ENCODE results near the gene SSTR5.

The SSTR5 gene

GRCh38 chr16:1093284-1094123 is 21.0 kb downstream of the SSTR5 start:
- DNase-seq = no peak

GRCh38 chr16:1094124-1094479 is 21.6 kb downstream of the SSTR5 start:
- no peak for DNase-seq

GRCh38 chr16:1094601-1095449 is 22.3 kb downstream of the SSTR5 start:
- DNase-seq = no peak

- DNase-seq = no peak
Measured at GRCh38 chr16:1095450-1096168, 23.1 kb downstream of the SSTR5 start.

- DNase-seq = no peak
Measured at GRCh38 chr16:1096169-1097082, 23.9 kb downstream of the SSTR5 start, which contains the start of gene C1QTNF8. TSS of gene C1QTNF8 (minus strand) at chr16:1096244. CDS start at chr16:1094922, 1,322 bp downstream.

GRCh38 chr16:1097156-1097555 is 24.6 kb downstream of the SSTR5 start:
- DNase-seq = no peak

GRCh38 chr16:1097800-1098199 is 25.3 kb downstream of the SSTR5 start:
- no peak for DNase-seq

GRCh38 chr16:1098266-1098991 is 25.9 kb downstream of the SSTR5 start:
- no peak for DNase-seq

- no peak for DNase-seq
Measured at GRCh38 chr16:1099189-1100083, 26.9 kb downstream of the SSTR5 start.

GRCh38 chr16:1100084-1100800 is 27.7 kb downstream of the SSTR5 start:
- DNase-seq = no peak

GRCh38 chr16:1101133-1101532 is 28.6 kb downstream of the SSTR5 start:
- DNase-seq = no peak

- no peak for DNase-seq
Measured at GRCh38 chr16:1101573-1102332, 29.2 kb downstream of the SSTR5 start.

- DNase-seq = no peak
Measured at GRCh38 chr16:1102333-1102700, 29.8 kb downstream of the SSTR5 start.

- peak; percentile 72 for DNase-seq
Measured at GRCh38 chr16:1102921-1103635, 30.5 kb downstream of the SSTR5 start.

- no peak for DNase-seq
Measured at GRCh38 chr16:1103636-1103980, 31.1 kb downstream of the SSTR5 start.

GRCh38 chr16:1105888-1106620 is 33.5 kb downstream of the SSTR5 start:
- peak; percentile 33 for DNase-seq

- no peak for DNase-seq
Measured at GRCh38 chr16:1106659-1107058, 34.1 kb downstream of the SSTR5 start.

GRCh38 chr16:1107141-1107540 is 34.6 kb downstream of the SSTR5 start:
- no peak for DNase-seq
